HepG2 (cell line): ENCODE results near the gene GFRA1. TPM values are rescaled to one million over a fixed set of nuclear protein-coding genes. Genes with fewer than 3 reads are reported as not detected.

Experiments
- ATAC-seq: fragments of 200-7000 bp; cut with Tn5 transposase; 3 replicates; pipeline ENCODE4 v1.9.1; 2020; ENCODE audit warnings: mild to moderate bottlenecking, moderate library complexity
- BruUV-seq: library from RNA; stranded (reverse); fragments of 400-500 nt; replicated peaks from 2 replicates; lab custom pipeline; 2021; lab: Mats Ljungman, UMichigan
- CTCF ChIA-PET: fragments of 300-600 bp; formaldehyde crosslinking; extraction: SDS; loops from one replicate; lab custom pipeline; 2021; ENCODE audit warnings: low total read pairs, inconsistent platforms, low intra/inter-chr PET ratio; lab: Yijun Ruan, JAX
- POLR2A ChIA-PET: fragments of 350-600 bp; sonication (Branson Sonifier 250); formaldehyde crosslinking; loops from one replicate; lab custom pipeline; 2020; ENCODE audit warnings: antibody characterized with exemption, inconsistent platforms; lab: Yijun Ruan, JAX
- DNase-seq: peaks from one replicate; pipeline ENCODE4 v3.0.0-alpha.2; 2015; ENCODE audit warnings: low spot score
- FAIRE-seq: peaks from 3 replicates; lab custom pipeline; 2011; peaks lifted over from hg19 to GRCh38; lab: Jason Lieb, UNC
- H2AFZ ChIP-seq: one replicate; pipeline ENCODE4 v1.6.1; 2011; ENCODE audit warnings: low read length, inconsistent platforms
- H3K27ac ChIP-seq: fragments of 300-600 bp; 3 replicates; pipeline ENCODE4 v1.8.0; 2011; ENCODE audit warnings: mixed run types, mild to moderate bottlenecking, mixed read lengths, low read length, inconsistent platforms; ENCODE audit not compliant: insufficient read depth; ENCODE audit errors: extremely low read length
- H3K27me3 ChIP-seq, 2 experiments: fragments of 200-600 bp in 1 of 2; 2 replicates in 1 of 2; 3 replicates in 1 of 2; pipeline versions ENCODE4 v1.6.0 to v1.8.0; 2011; ENCODE audit warnings: low read length in 2 of 2, mild to moderate bottlenecking in 2 of 2, moderate library complexity in 2 of 2, inconsistent platforms in 1 of 2; ENCODE audit not compliant: insufficient read depth in 2 of 2, control insufficient read depth in 1 of 2
- H3K36me3 ChIP-seq, 2 experiments: fragments of 200-600 bp in 1 of 2; replicated peaks in 1 of 2; 2 replicates in 1 of 2; 3 replicates in 1 of 2; pipeline versions ENCODE4 v1.5.1 to v1.8.0; 2011; ENCODE audit warnings: low read length in 2 of 2, inconsistent platforms in 1 of 2; ENCODE audit not compliant: insufficient read depth in 2 of 2, control insufficient read depth in 1 of 2
- H3K4me1 ChIP-seq: 2 replicates; pipeline ENCODE4 v1.5.1; 2012; ENCODE audit warnings: low read length, inconsistent platforms; ENCODE audit not compliant: insufficient read depth
- H3K4me2 ChIP-seq: 2 replicates; pipeline ENCODE4 v1.6.0; 2011; ENCODE audit warnings: low read depth, low read length, inconsistent platforms
- H3K4me3 ChIP-seq, 3 experiments: fragments of 200-600 bp in 1 of 3; sonication (generic), shearing (Covaris generic) in 1 of 3; replicated peaks in 1 of 3; 2 replicates each; pipeline ENCODE4 v1.5.1; 2011 to 2016; ENCODE audit warnings: low read length in 3 of 3, inconsistent platforms in 2 of 3, low read depth in 2 of 3, mild to moderate bottlenecking in 2 of 3, control low read depth in 1 of 3, mixed read lengths in 1 of 3; ENCODE audit not compliant: insufficient read depth in 1 of 3
- H3K79me2 ChIP-seq: one replicate; pipeline ENCODE4 v1.6.1; 2011; ENCODE audit warnings: low read length, inconsistent platforms; ENCODE audit not compliant: insufficient read depth
- H3K9ac ChIP-seq: 2 replicates; pipeline ENCODE4 v1.6.0; 2011; ENCODE audit warnings: mild to moderate bottlenecking, low read depth, low read length, inconsistent platforms; ENCODE audit not compliant: insufficient read depth
- H3K9me3 ChIP-seq: 2 replicates; pipeline ENCODE4 v1.5.1; 2012; ENCODE audit warnings: mild to moderate bottlenecking, low read length
- H4K20me1 ChIP-seq: 2 replicates; pipeline ENCODE4 v1.6.0; 2011; ENCODE audit warnings: inconsistent platforms, mild to moderate bottlenecking, low read length, moderate library complexity; ENCODE audit not compliant: insufficient read depth
- CBX2 ChIP-seq, 2 experiments: fragments of 200-600 bp in 1 of 2; sonication (generic); formaldehyde crosslinking in 1 of 2; IDR thresholded peaks; 2 replicates each; pipeline versions ENCODE4 v1.7.0 to v1.8.1; 2018 to 2022; ENCODE audit warnings: low read depth in 2 of 2, low read length in 1 of 2, mild to moderate bottlenecking in 1 of 2, missing genetic modification reagents in 1 of 2
- CHD2 ChIP-seq: IDR thresholded peaks from 2 replicates; pipeline ENCODE4 v1.6.1; 2011; ENCODE audit warnings: low read depth, low read length, improper control_type of control experiment
- CREB1 ChIP-seq, 2 experiments: fragments of 450-650 bp in 1 of 2; IDR thresholded peaks; 2 replicates each; pipeline ENCODE4 v1.6.1; 2016 to 2017; ENCODE audit warnings: control low read depth in 1 of 2, mild to moderate bottlenecking in 1 of 2, missing compliant biosample characterization in 1 of 2, missing genetic modification characterization in 1 of 2
- DNMT3B ChIP-seq: conservative IDR thresholded peaks from 2 replicates; pipeline ENCODE4 v1.6.1; 2016; ENCODE audit warnings: missing biosample characterization, control low read depth
- ELF3 ChIP-seq: IDR thresholded peaks from 2 replicates; pipeline ENCODE4 v1.6.1; 2016; ENCODE audit warnings: missing genetic modification reagents, missing compliant biosample characterization
- EP300 ChIP-seq, 3 experiments: sonication (generic) in 1 of 3; formaldehyde crosslinking in 1 of 3; IDR thresholded peaks; 2 replicates each; pipeline versions ENCODE4 v1.5.1 to v1.6.1; 2011 to 2020; ENCODE audit warnings: low read depth in 2 of 3, low read length in 2 of 3, borderline replicate concordance in 1 of 3, improper control_type of control experiment in 1 of 3, mild to moderate bottlenecking in 1 of 3, missing genetic modification reagents in 1 of 3, moderate library complexity in 1 of 3
- KLF15 ChIP-seq: sonication (generic); formaldehyde crosslinking; IDR thresholded peaks from 2 replicates; pipeline ENCODE4 v1.8.1; 2023; ENCODE audit warnings: borderline replicate concordance, mild to moderate bottlenecking, inconsistent platforms, missing genetic modification reagents, mixed read lengths
- ONECUT2 ChIP-seq: sonication (generic); formaldehyde crosslinking; IDR thresholded peaks from 2 replicates; pipeline ENCODE4 v1.4.0; 2020; ENCODE audit warnings: missing genetic modification reagents
- PHB2 ChIP-seq: fragments of 450-650 bp; IDR thresholded peaks from 2 replicates; pipeline ENCODE4 v1.6.1; 2018; ENCODE audit not compliant: partially characterized antibody
- SRSF9 ChIP-seq: fragments of 200-400 bp; formaldehyde crosslinking; IDR thresholded peaks from 2 replicates; pipeline ENCODE4 v1.6.1; 2018; ENCODE audit warnings: borderline replicate concordance, mild to moderate bottlenecking, low read depth, low read length; ENCODE audit not compliant: insufficient read depth, poor library complexity, severe bottlenecking
- TBX3 ChIP-seq: fragments of 450-650 bp; IDR thresholded peaks from 2 replicates; pipeline ENCODE4 v1.6.1; 2017; ENCODE audit warnings: antibody characterized with exemption, mild to moderate bottlenecking, inconsistent platforms, borderline replicate concordance
- ZBTB21 ChIP-seq: sonication (generic); formaldehyde crosslinking; IDR thresholded peaks from 2 replicates; pipeline ENCODE4 v1.4.0; 2020; ENCODE audit warnings: missing genetic modification reagents
- ZNF501 ChIP-seq: sonication (generic); formaldehyde crosslinking; IDR thresholded peaks from 2 replicates; pipeline ENCODE4 v1.5.1; 2020; ENCODE audit warnings: mild to moderate bottlenecking, moderate library complexity, missing genetic modification reagents
- WGBS: methylation state at CpG from one replicate; pipeline ENCODE4 v1.1.6; 2017; ENCODE audit warnings: low lambda C conversion rate; 5-methylcytosine and 5-hydroxymethylcytosine counted together
- in situ Hi-C: cut with HindIII; loops from 2 replicates; pipeline ENCODE4 v1.10.0; 2017; ENCODE audit warnings: low pct_unique_long_range_greater_than_20kb; ENCODE audit not compliant: extremely low pct_ligation_motif_present
- intact Hi-C: fragments of 100-400 bp; cut with micrococcal nuclease; formaldehyde crosslinking; loops from one replicate; pipeline ENCODE4 v1.10.0; 2022; ENCODE audit not compliant: unreplicated experiment
- polyA plus RNA-seq, 8 experiments: library from polyadenylated mRNA; depleted of rRNA in 3 of 8; stranded (reverse) in 7 of 8; unstranded in 1 of 8; fragments of >200 nt; fragmentation: Illumina TruSeq in 4 of 8; extraction: Trizol in 4 of 8; gene quantifications; 2 replicates each; pipeline versions ENCODE4 v1.2.1 to v1.2.3, GENCODE V29; 2011 to 2016; ENCODE audit warnings: low read depth in 4 of 8, missing spikeins in 1 of 8, mixed read lengths in 1 of 8; ENCODE audit not compliant: insufficient read depth in 1 of 8
- total RNA-seq, 5 experiments: library from RNA; depleted of rRNA; stranded (reverse); fragments of >200 nt; fragmentation: Illumina TruSeq; extraction: Trizol; gene quantifications; 2 replicates each; pipeline ENCODE4 v1.2.3, GENCODE V29; 2016; ENCODE audit warnings: low read depth in 1 of 5
- TF ChIP-seq, protein P1 (sequence below): sonication (generic); formaldehyde crosslinking; IDR thresholded peaks from 2 replicates; pipeline ENCODE4 v1.4.0; 2020; ENCODE audit warnings: mild to moderate bottlenecking, missing genetic modification reagents
- TF ChIP-seq, protein P2 (sequence below): IDR thresholded peaks from 2 replicates; pipeline ENCODE4 v1.6.1; 2016; ENCODE audit warnings: missing genetic modification reagents, missing compliant biosample characterization
- TF ChIP-seq, protein P3 (sequence below): sonication (generic); formaldehyde crosslinking; IDR thresholded peaks from 2 replicates; pipeline ENCODE4 v1.4.0; 2020; ENCODE audit warnings: missing genetic modification reagents

The GFRA1 gene
- total and polyA plus RNA-seq, 2 of the 13 experiments (the other 11 are each of a cell fraction or from before 2014, with no cell fraction given) = not detected

DNA sequence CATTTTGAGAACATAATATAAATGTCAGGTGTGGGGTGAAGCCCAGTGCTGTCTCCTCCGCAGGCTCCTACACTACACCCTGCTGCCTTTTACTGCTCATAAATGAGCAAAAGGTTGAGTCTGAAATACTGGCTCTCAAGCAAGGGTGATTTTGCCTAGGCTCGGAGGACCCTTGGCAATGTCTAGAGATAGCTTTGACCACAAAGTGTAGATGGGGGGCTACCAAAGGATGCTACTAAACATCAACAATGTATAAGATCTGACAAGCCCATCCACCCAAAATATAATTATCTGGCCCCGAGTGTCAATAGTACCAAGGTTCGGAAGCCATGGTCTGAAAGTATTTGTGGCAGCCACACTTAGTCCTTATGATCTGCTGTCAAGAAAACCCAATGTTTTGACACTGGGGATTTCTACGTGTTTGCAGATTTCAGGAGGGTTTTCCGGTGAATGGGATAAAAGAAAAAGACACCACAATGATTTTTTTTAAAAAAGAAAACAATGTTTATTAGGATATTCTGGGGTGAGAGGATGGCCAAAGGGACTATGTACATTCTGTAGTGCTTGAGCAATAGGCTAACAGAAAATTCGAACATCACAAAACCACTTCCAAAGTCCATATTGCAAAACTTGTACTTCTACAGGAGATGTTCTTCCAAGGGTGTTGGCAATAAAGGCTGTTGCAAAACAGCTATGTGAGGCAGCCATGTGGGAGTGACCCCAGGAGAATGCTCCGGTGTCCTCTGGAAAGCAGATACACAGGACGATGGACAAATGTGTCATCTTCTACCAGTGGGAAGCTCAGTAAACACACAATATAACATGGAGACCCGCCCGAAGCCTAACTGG lies 216.3 kb downstream of the GFRA1 start:
- H3K4me3 ChIP-seq = no peak overlapping the region
- ChIA-PET POLR2A (no interaction called here), CTCF (no interaction called here)
- no peak overlapping the region for H3K9ac ChIP-seq
- H2AFZ ChIP-seq = no peak overlapping the region
- H4K20me1 ChIP-seq = no peaks in the 10 kb centered on the region
- peak; percentile 97 for ATAC-seq
- DNase-seq = peak; percentile 94
- H3K9me3 ChIP-seq = no peaks in the 10 kb centered on the region
- H3K27ac ChIP-seq = peak overlapping the region; percentile 60
- H3K4me1 ChIP-seq = peaks cover 36% of the 10 kb centered on the region
- WGBS = 16% methylated on average over 11 of the region's 11 CpGs
- FAIRE-seq = peak; percentile 98
- H3K36me3 ChIP-seq = no peaks in the 10 kb centered on the region
- H3K79me2 ChIP-seq = no peaks in the 10 kb centered on the region
- H3K27me3 ChIP-seq = no peaks in the 10 kb centered on the region
- in situ Hi-C loops (no loop called here), intact Hi-C loops (no loop called here)
- no TSS peak for BruUV-seq
- H3K4me2 ChIP-seq = peak overlapping the region; percentile 48
- TF ChIP-seq ZNF501 (CRISPR knock-in tag) (0 out of 2 replicates have a peak, but pooled peaks have one; percentile 18), ZBTB21 (CRISPR knock-in tag) (no peak), SRSF9 (no peak), ELF3 (CRISPR knock-in tag) (peak; percentile 81), CHD2 (0 out of 2 replicates have a peak, but pooled peaks have one; percentile 26), KLF15 (CRISPR knock-in tag) (no peak), TBX3 (0 out of 2 replicates have a peak, but pooled peaks have one; percentile 44), EP300 (IDR thresholded peaks at IDR 0.05; ENCODE audit: low read depth in 2 of 2, low read length in 2 of 2) (peak; percentile 84 to 95; a peak in 3 of 4 replicates), EP300 (CRISPR knock-in tag; IDR thresholded peaks at IDR 0.05; ENCODE audit: borderline replicate concordance) (peak; percentile 77), PHB2 (no peak), CBX2 (IDR thresholded peaks at IDR 0.05; ENCODE audit: low read depth, low read length) (no peak), CBX2 (CRISPR knock-in tag; IDR thresholded peaks at IDR 0.05; ENCODE audit: low read depth) (0 out of 2 replicates have a peak, but pooled peaks have one; percentile 67), CREB1 (IDR thresholded peaks at IDR 0.05) (no peak), CREB1 (CRISPR knock-in tag; IDR thresholded peaks at IDR 0.05) (peak; percentile 83), ONECUT2 (CRISPR knock-in tag) (peak; percentile 30; the same call in 1 of the 2 replicates), DNMT3B (CRISPR knock-in tag) (no peak)
- TF ChIP-seq, protein P1, sequence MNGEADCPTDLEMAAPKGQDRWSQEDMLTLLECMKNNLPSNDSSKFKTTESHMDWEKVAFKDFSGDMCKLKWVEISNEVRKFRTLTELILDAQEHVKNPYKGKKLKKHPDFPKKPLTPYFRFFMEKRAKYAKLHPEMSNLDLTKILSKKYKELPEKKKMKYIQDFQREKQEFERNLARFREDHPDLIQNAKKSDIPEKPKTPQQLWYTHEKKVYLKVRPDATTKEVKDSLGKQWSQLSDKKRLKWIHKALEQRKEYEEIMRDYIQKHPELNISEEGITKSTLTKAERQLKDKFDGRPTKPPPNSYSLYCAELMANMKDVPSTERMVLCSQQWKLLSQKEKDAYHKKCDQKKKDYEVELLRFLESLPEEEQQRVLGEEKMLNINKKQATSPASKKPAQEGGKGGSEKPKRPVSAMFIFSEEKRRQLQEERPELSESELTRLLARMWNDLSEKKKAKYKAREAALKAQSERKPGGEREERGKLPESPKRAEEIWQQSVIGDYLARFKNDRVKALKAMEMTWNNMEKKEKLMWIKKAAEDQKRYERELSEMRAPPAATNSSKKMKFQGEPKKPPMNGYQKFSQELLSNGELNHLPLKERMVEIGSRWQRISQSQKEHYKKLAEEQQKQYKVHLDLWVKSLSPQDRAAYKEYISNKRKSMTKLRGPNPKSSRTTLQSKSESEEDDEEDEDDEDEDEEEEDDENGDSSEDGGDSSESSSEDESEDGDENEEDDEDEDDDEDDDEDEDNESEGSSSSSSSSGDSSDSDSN (CRISPR knock-in tag) = peak; percentile 35; the same call in 1 of the 2 replicates
- TF ChIP-seq, protein P2, sequence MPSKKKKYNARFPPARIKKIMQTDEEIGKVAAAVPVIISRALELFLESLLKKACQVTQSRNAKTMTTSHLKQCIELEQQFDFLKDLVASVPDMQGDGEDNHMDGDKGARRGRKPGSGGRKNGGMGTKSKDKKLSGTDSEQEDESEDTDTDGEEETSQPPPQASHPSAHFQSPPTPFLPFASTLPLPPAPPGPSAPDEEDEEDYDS (CRISPR knock-in tag) = peak; percentile 33; the same call in 1 of the 2 replicates
- TF ChIP-seq, protein P3, sequence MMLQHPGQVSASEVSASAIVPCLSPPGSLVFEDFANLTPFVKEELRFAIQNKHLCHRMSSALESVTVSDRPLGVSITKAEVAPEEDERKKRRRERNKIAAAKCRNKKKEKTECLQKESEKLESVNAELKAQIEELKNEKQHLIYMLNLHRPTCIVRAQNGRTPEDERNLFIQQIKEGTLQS = peak; percentile 28; the same call in 1 of the 2 replicates
